Endothelial cell of umbilical vein (primary cell): ENCODE results near the gene ZDHHC19. TPM values are rescaled to one million over a fixed set of nuclear protein-coding genes. Genes with fewer than 3 reads are reported as not detected.
"Not testable (repeated sequence)": the region's sequence is repeated elsewhere in the genome, so short reads cannot be mapped to it uniquely, and the experiment has no call there.

Experiments used
- BruUV-seq: library from RNA; stranded (reverse); fragments of 400-500 nt; replicated peaks from 2 replicates; lab custom pipeline; 2021; lab: Mats Ljungman, UMichigan
- CTCF ChIA-PET: fragments of 300-600, 350-600 bp; sonication (Branson Sonifier 250); formaldehyde crosslinking; loops from one replicate; lab custom pipeline; 2021; ENCODE audit warnings: antibody characterized with exemption, inconsistent platforms; lab: Charles Lee
- POLR2A ChIA-PET: fragments of 300-600, 350-600 bp; sonication (Branson Sonifier 250); formaldehyde crosslinking; loops from one replicate; lab custom pipeline; 2021; ENCODE audit warnings: antibody characterized with exemption, inconsistent platforms; lab: Charles Lee
- DNase-seq: peaks from one replicate; pipeline ENCODE4 v3.0.0-alpha.2; 2011; ENCODE audit warnings: low read depth, low spot score
- FAIRE-seq: peaks from 2 replicates; lab custom pipeline; 2011; peaks lifted over from hg19 to GRCh38; lab: Jason Lieb, UNC
- H2AFZ ChIP-seq: 2 replicates; pipeline ENCODE4 v1.6.0; 2012; ENCODE audit warnings: low read depth, low read length, control low read depth, inconsistent platforms
- H3K27ac ChIP-seq: 2 replicates; pipeline ENCODE4 v1.5.1; 2011; ENCODE audit warnings: low read depth, mild to moderate bottlenecking, control low read depth, low read length, moderate library complexity; ENCODE audit not compliant: insufficient read depth
- H3K27me3 ChIP-seq, 2 experiments: 2 replicates each; pipeline versions ENCODE4 v1.6.0 to v1.6.1; 2011; ENCODE audit warnings: low read length in 2 of 2, mixed read lengths in 1 of 2; ENCODE audit not compliant: control insufficient read depth in 2 of 2, insufficient read depth in 2 of 2
- H3K36me3 ChIP-seq, 2 experiments: 2 replicates in 1 of 2; 3 replicates in 1 of 2; pipeline ENCODE4 v1.5.1; 2011; ENCODE audit warnings: low read length in 2 of 2, mild to moderate bottlenecking in 1 of 2, moderate library complexity in 1 of 2; ENCODE audit not compliant: control insufficient read depth in 2 of 2, insufficient read depth in 2 of 2; ENCODE audit errors: extremely low read depth in 1 of 2
- H3K4me1 ChIP-seq: 3 replicates; pipeline ENCODE4 v1.5.1; 2011; ENCODE audit warnings: mild to moderate bottlenecking, low read length; ENCODE audit not compliant: control insufficient read depth, insufficient read depth; ENCODE audit errors: extremely low read depth
- H3K4me2 ChIP-seq: 2 replicates; pipeline ENCODE4 v1.6.1; 2011; ENCODE audit warnings: low read length, control low read depth, mixed read lengths; ENCODE audit not compliant: insufficient read depth
- H3K4me3 ChIP-seq, 3 experiments: fragments of 200-600 bp in 1 of 3; sonication (generic), shearing (Covaris generic) in 1 of 3; replicated peaks in 1 of 3; 2 replicates each; pipeline ENCODE4 v1.5.1; 2011 to 2016; ENCODE audit warnings: control low read depth in 3 of 3, low read length in 3 of 3, mild to moderate bottlenecking in 2 of 3, inconsistent platforms in 1 of 3, low read depth in 1 of 3, moderate library complexity in 1 of 3; ENCODE audit not compliant: insufficient read depth in 1 of 3
- H3K79me2 ChIP-seq: 2 replicates; pipeline ENCODE4 v1.6.0; 2012; ENCODE audit warnings: low read length, inconsistent platforms; ENCODE audit not compliant: control insufficient read depth, insufficient read depth
- H3K9ac ChIP-seq: replicated peaks from 2 replicates; pipeline ENCODE3; 2011; ENCODE audit warnings: low read length, control low read depth; ENCODE audit not compliant: insufficient read depth; ENCODE audit errors: extremely low read depth
- H3K9me1 ChIP-seq: replicated peaks from 3 replicates; pipeline ENCODE4 v1.6.0; 2011; ENCODE audit warnings: mild to moderate bottlenecking, low read length; ENCODE audit not compliant: control insufficient read depth, insufficient read depth; ENCODE audit errors: extremely low read depth
- H3K9me3 ChIP-seq: replicated peaks from 2 replicates; pipeline ENCODE4 v1.5.1; 2012; ENCODE audit warnings: low read length, inconsistent platforms; ENCODE audit not compliant: control insufficient read depth, insufficient read depth
- H4K20me1 ChIP-seq: replicated peaks from 2 replicates; pipeline ENCODE3; 2011; ENCODE audit warnings: mild to moderate bottlenecking, low read length; ENCODE audit not compliant: control insufficient read depth, insufficient read depth; ENCODE audit errors: extremely low read depth
- EZH2 ChIP-seq: IDR thresholded peaks from 2 replicates; pipeline ENCODE4 v1.6.1; 2012; ENCODE audit warnings: borderline replicate concordance, low read depth, mild to moderate bottlenecking, moderate library complexity, low read length, inconsistent platforms; ENCODE audit not compliant: severe bottlenecking
- FOS ChIP-seq: IDR thresholded peaks from 2 replicates; pipeline ENCODE4 v1.6.1; 2011; ENCODE audit warnings: mild to moderate bottlenecking, low read length, moderate library complexity, borderline replicate concordance; ENCODE audit not compliant: insufficient read depth
- GATA2 ChIP-seq: IDR thresholded peaks from 2 replicates; pipeline ENCODE4 v1.7.0; 2011; ENCODE audit warnings: low read depth, mild to moderate bottlenecking, moderate library complexity, mixed read lengths, low read length; ENCODE audit not compliant: insufficient read length, insufficient read depth
- JUN ChIP-seq: IDR thresholded peaks from 2 replicates; pipeline ENCODE4 v1.6.1; 2011; ENCODE audit warnings: borderline replicate concordance, low read depth; ENCODE audit not compliant: insufficient read length, insufficient read depth
- MYC ChIP-seq: IDR thresholded peaks from one replicate; pipeline ENCODE4 v1.6.1; 2011; ENCODE audit warnings: mild to moderate bottlenecking, low read depth, low read length
- POLR2A ChIP-seq: IDR thresholded peaks from 2 replicates; pipeline ENCODE4 v1.6.1; 2012; ENCODE audit warnings: low read depth, mild to moderate bottlenecking, control low read depth, low read length
- POLR2AphosphoS5 ChIP-seq: IDR thresholded peaks from 2 replicates; pipeline ENCODE4 v1.6.1; 2012; ENCODE audit warnings: low read depth, mild to moderate bottlenecking, control low read depth, low read length, moderate library complexity; ENCODE audit not compliant: insufficient read depth
- dilution Hi-C: fragments of 300-500 bp; cut with MboI; formaldehyde crosslinking; loops from one replicate; pipeline ENCODE4 v1.15.0; 2019; ENCODE audit warnings: low sequenced_read_pairs; ENCODE audit not compliant: extremely low pct_ligation_motif_present
- intact Hi-C: fragments of 100-400 bp; cut with micrococcal nuclease; formaldehyde crosslinking; loops from one replicate; pipeline ENCODE4 v1.10.0; 2022
- polyA plus RNA-seq, 4 experiments: library from polyadenylated mRNA; depleted of rRNA in 3 of 4; stranded (reverse) in 3 of 4; unstranded in 1 of 4; fragments of >200 nt; gene quantifications; 2 replicates each; pipeline versions ENCODE4 v1.2.1 to v1.2.3, GENCODE V29; 2011 to 2012; ENCODE audit warnings: missing spikeins in 1 of 4
- total RNA-seq: library from RNA; stranded (reverse); gene quantifications from 2 replicates; pipeline ENCODE4 v1.2.3, GENCODE V29; 2021
- TF ChIP-seq, protein P1 (sequence below): IDR thresholded peaks from 2 replicates; pipeline ENCODE4 v1.6.1; 2011; ENCODE audit not compliant: insufficient read depth, insufficient read length
- TF ChIP-seq, protein P2 (sequence below), 2 donors: IDR thresholded peaks; 1 replicate in 1 of 2; 2 replicates in 1 of 2; pipeline ENCODE4 v1.5.1; 2011; ENCODE audit warnings: low read length in 2 of 2, mild to moderate bottlenecking in 2 of 2, moderate library complexity in 2 of 2, control low read depth in 1 of 2, inconsistent platforms in 1 of 2, low read depth in 1 of 2; ENCODE audit not compliant: insufficient read depth in 1 of 2; ENCODE audit errors: extremely low read depth in 1 of 2

ZDHHC19 gene
- total and polyA plus RNA-seq, 2 donors (not counting 3 experiments of a cell fraction or from before 2014, with no cell fraction given), result not detected

DNA sequence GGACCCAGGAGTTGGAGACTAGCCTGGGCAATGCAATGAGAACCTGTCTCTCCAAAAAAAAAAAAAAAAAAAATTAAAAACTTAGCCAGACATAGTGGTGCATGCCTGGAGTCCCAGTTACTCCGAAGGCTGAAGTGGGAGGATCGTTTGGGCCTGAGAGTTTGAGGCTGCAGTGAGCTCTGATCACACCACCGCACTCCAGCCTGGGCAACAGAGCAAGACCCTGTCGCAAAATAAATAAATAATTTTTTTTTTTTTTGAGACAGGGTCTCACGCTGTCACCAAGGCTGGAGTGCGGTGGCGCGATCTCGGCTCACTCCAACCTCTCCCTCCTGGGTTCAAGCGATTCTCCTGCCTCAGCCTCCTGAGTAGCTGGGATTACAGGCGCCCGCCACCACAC lies 40.9 kb downstream of the ZDHHC19 start:
- POLR2A ChIA-PET, result interaction anchor here (0.7 kb wide), 1 partner anchor 33 kb away, joined by 4 read pairs; no protein-coding TSS in a partner anchor
- H3K4me3 ChIP-seq, H3K27me3 ChIP-seq, H3K4me2 ChIP-seq, H4K20me1 ChIP-seq, H3K27ac ChIP-seq, H3K36me3 ChIP-seq, H2AFZ ChIP-seq, BruUV-seq, intact Hi-C loops, H3K9ac ChIP-seq, H3K4me1 ChIP-seq, H3K9me3 ChIP-seq, CTCF ChIA-PET, FAIRE-seq, DNase-seq, H3K79me2 ChIP-seq, dilution Hi-C loops, H3K9me1 ChIP-seq: not testable (repeated sequence)

DNA sequence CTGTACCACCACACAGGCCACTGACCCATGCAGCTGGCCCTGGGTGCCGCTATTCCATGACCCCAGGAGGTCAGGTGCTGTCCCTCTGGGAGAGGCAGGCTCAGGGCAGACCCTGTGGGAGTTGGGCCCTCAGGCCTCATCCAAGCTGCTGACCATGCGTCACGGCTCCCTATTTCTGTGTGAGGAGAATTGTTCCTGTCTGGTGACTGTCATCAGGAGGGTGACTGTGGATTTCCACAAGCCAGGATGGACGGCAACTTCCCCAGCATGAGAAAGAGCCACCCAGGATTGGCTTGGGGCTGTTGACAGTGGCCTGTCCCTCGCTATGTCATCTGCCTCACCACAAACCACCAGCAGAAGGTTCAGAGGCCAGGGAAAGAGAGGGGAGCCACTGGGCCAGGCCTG lies 41.4 kb downstream of the ZDHHC19 start:
- DNase-seq (no peak), FAIRE-seq (no peak)
- Histone ChIP-seq H3K27ac (no peak overlapping the region), H3K79me2 (no peaks in the 10 kb centered on the region), H3K4me1 (no peaks in the 10 kb centered on the region), H3K4me3 (no peak overlapping the region), H3K9me3 (no peaks in the 10 kb centered on the region), H3K9ac (no peak overlapping the region), H3K4me2 (no peak overlapping the region), H2AFZ (no peak overlapping the region), H3K27me3 (no peaks in the 10 kb centered on the region), H4K20me1 (no peaks in the 10 kb centered on the region), H3K9me1 (no peaks in the 10 kb centered on the region), H3K36me3 (no peaks in the 10 kb centered on the region)
- dilution Hi-C loops (no loop called here), intact Hi-C loops (no loop called here)
- ChIA-PET POLR2A (no interaction called here), CTCF (no interaction called here)
- TF ChIP-seq, protein P1, sequence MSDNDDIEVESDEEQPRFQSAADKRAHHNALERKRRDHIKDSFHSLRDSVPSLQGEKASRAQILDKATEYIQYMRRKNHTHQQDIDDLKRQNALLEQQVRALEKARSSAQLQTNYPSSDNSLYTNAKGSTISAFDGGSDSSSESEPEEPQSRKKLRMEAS, result no peak
- TF ChIP-seq POLR2A (no peak), MYC (no peak), EZH2 (no peak), POLR2AphosphoS5 (no peak), JUN (no peak), GATA2 (no peak), FOS (no peak)
- TF ChIP-seq, protein P2, sequence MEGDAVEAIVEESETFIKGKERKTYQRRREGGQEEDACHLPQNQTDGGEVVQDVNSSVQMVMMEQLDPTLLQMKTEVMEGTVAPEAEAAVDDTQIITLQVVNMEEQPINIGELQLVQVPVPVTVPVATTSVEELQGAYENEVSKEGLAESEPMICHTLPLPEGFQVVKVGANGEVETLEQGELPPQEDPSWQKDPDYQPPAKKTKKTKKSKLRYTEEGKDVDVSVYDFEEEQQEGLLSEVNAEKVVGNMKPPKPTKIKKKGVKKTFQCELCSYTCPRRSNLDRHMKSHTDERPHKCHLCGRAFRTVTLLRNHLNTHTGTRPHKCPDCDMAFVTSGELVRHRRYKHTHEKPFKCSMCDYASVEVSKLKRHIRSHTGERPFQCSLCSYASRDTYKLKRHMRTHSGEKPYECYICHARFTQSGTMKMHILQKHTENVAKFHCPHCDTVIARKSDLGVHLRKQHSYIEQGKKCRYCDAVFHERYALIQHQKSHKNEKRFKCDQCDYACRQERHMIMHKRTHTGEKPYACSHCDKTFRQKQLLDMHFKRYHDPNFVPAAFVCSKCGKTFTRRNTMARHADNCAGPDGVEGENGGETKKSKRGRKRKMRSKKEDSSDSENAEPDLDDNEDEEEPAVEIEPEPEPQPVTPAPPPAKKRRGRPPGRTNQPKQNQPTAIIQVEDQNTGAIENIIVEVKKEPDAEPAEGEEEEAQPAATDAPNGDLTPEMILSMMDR (IDR thresholded peaks at IDR 0.05; ENCODE audit: extremely low read depth in 1 of 2, insufficient read depth in 1 of 2, low read depth in 1 of 2, low read length in 2 of 2), result no peak
- BruUV-seq, result no TSS peak
